Chondrocyte (in vitro differentiated cells): Measurements from ENCODE around the gene GSTT4. TPM values are rescaled to one million over a fixed set of nuclear protein-coding genes. Genes with fewer than 3 reads are reported as not detected.

Experiments used
- DNase-seq: peaks from one replicate; pipeline ENCODE4 v3.0.0; 2021; ENCODE audit warnings: mixed read lengths, low spot score
- H3K27ac Mint-ChIP-seq: one replicate; pipeline ENCODE4 v1.8.0; 2021; ENCODE audit warnings: mild to moderate bottlenecking, moderate library complexity, mixed read lengths; ENCODE audit not compliant: unreplicated experiment
- H3K27me3 Mint-ChIP-seq: 2 replicates; pipeline ENCODE4 v1.8.0; 2021; ENCODE audit warnings: low read depth, mixed read lengths
- H3K36me3 Mint-ChIP-seq: 2 replicates; pipeline ENCODE4 v1.8.0; 2021; ENCODE audit warnings: low read depth, mixed read lengths
- H3K4me1 Mint-ChIP-seq: 2 replicates; pipeline ENCODE4 v1.8.0; 2021; ENCODE audit warnings: low read depth, mild to moderate bottlenecking, mixed read lengths
- H3K4me3 Mint-ChIP-seq: one replicate; pipeline ENCODE4 v1.8.0; 2021; ENCODE audit warnings: mild to moderate bottlenecking, moderate library complexity, mixed read lengths; ENCODE audit not compliant: unreplicated experiment
- H3K9me3 Mint-ChIP-seq: 2 replicates; pipeline ENCODE4 v1.8.0; 2021; ENCODE audit warnings: low read depth, mixed read lengths
- total RNA-seq: library from RNA; stranded (reverse); gene quantifications from 3 replicates; pipeline ENCODE4 v1.2.1, GENCODE V29; 2021
- TF ChIP-seq, protein P1 (sequence below): fragments of 200-600 bp; sonication (generic); IDR thresholded peaks from 2 replicates; pipeline ENCODE4 v1.5.0; 2021; ENCODE audit warnings: antibody characterized with exemption, mild to moderate bottlenecking, moderate library complexity

GSTT4 gene
- total RNA-seq, 1 donor from 2014 or later: not detected

DNA sequence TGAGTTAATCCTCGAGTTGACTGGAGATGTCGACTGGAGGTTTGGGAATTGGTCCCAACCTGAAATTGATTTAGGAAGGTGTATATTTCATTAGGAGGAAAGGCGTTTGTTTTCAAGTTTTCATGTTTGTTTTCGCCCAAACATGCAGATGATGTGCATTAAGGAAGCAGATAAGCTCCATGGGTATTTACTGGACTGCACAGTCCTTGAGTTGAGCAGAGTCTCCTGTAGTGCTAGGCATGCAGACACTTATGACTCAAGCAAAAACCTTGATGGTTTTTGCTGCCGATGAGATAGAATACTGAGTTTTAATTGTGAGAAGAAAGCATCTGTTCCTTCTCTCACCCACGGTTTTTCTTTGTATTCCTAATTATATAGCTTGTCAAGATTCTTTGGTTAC is 33.8 kb upstream of the GSTT4 start:
- DNase-seq: no peak
- Mint-ChIP-seq H3K27ac (no peak overlapping the region), H3K9me3 (no peaks in the 10 kb centered on the region), H3K4me3 (no peak overlapping the region), H3K36me3 (peaks cover 33% of the 10 kb centered on the region), H3K4me1 (peaks cover 13% of the 10 kb centered on the region), H3K27me3 (no peaks in the 10 kb centered on the region)
- TF ChIP-seq, protein P1, sequence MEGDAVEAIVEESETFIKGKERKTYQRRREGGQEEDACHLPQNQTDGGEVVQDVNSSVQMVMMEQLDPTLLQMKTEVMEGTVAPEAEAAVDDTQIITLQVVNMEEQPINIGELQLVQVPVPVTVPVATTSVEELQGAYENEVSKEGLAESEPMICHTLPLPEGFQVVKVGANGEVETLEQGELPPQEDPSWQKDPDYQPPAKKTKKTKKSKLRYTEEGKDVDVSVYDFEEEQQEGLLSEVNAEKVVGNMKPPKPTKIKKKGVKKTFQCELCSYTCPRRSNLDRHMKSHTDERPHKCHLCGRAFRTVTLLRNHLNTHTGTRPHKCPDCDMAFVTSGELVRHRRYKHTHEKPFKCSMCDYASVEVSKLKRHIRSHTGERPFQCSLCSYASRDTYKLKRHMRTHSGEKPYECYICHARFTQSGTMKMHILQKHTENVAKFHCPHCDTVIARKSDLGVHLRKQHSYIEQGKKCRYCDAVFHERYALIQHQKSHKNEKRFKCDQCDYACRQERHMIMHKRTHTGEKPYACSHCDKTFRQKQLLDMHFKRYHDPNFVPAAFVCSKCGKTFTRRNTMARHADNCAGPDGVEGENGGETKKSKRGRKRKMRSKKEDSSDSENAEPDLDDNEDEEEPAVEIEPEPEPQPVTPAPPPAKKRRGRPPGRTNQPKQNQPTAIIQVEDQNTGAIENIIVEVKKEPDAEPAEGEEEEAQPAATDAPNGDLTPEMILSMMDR: no peak

DNA sequence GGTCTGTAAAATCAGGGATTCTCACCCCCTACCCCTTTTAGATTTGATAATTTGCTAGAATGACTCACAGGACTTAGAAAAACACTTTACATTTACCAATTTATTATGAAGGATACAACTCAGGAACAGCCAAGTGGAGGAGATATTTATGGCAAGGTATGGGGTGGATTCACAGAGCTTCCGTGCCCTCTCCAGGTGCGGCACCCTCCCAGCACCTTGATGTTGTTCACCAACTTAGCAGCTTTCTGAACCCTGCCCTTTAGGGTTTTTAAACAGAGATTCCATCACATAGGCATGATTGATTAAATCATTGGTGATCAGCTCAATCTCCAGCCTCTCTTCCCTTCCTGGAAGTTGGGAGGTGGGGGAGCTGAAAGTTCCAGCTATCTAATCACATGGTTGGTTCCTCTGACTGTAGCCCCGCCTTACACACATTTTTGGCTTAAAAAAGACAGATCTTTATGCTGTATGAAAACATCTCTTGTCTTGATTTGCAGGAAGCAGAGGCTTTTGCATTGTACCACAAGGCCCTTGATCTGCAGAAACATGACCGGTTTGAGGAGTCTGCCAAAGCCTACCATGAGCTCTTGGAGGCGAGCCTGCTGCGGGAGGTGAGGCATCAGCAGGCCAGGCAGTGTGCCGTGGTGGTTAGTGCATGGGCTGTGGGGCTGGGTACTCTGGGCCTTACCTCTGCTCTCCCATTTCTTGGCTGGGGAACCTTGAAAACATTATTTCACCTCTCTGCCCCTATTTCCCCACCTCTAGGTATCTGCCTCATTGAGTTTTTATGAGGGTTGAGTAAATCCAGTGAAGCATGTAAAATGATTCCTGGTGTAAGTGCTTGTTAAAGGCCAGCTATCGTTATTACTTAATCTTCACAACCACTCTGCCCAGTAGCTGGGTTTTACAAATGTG is 32.9 kb upstream of the GSTT4 start:
- peaks cover 7% of the 10 kb centered on the region for H3K4me1 Mint-ChIP-seq
- DNase-seq: no peak
- TF ChIP-seq, protein P1: no peak
- peaks cover 33% of the 10 kb centered on the region for H3K36me3 Mint-ChIP-seq
- H3K9me3 Mint-ChIP-seq: no peaks in the 10 kb centered on the region
- no peak overlapping the region for H3K27ac Mint-ChIP-seq
- H3K4me3 Mint-ChIP-seq: no peak overlapping the region
- no peaks in the 10 kb centered on the region for H3K27me3 Mint-ChIP-seq

DNA sequence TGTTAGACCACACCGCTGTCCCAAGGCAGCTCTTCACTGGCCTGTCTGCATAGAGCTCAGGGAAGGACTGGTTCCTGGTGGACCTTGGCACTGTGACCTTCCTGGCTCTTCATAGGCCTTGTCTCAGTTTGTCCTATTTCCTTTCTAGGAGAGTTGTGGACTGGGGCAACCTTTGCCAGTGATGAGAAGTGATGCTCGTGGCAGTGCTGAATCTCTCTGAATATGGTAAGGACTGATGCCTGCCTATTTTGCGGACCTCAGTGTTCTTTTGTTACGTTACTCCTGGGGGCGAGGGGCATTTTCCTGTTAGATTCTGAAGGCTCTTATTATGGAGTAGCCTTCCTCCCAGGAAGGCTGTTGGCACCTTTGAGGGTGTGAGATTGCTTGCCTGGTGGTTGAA is 30.0 kb upstream of the GSTT4 start:
- DNase-seq: no peak
- Mint-ChIP-seq H3K9me3 (no peaks in the 10 kb centered on the region), H3K27me3 (no peaks in the 10 kb centered on the region), H3K27ac (no peak overlapping the region), H3K4me1 (no peaks in the 10 kb centered on the region), H3K36me3 (peaks cover 24% of the 10 kb centered on the region), H3K4me3 (no peak overlapping the region)
- TF ChIP-seq, protein P1: no peak

DNA sequence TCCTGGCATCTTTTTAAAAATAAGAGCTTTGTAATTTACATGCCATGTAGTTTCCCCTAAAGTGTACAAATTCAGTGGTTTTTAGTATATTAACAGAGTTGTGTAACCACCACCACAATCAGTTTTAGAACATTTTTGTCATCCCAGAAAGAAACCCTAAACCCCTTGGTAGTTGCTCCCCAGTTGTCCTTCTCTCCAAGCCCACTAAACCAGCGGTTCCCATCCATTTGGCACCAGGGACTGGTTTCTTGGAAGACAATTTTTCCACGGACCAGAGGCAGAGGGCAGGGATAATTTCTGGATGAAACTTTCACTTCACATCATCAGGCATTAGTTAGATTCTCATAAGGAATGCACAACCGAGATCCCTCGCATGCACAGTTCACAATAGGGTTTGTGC is 28.5 kb upstream of the GSTT4 start:
- Mint-ChIP-seq H3K4me3 (no peak overlapping the region), H3K9me3 (no peaks in the 10 kb centered on the region), H3K36me3 (peaks cover 16% of the 10 kb centered on the region), H3K27ac (no peak overlapping the region), H3K4me1 (no peaks in the 10 kb centered on the region), H3K27me3 (no peaks in the 10 kb centered on the region)
- TF ChIP-seq, protein P1: no peak
- no peak for DNase-seq

DNA sequence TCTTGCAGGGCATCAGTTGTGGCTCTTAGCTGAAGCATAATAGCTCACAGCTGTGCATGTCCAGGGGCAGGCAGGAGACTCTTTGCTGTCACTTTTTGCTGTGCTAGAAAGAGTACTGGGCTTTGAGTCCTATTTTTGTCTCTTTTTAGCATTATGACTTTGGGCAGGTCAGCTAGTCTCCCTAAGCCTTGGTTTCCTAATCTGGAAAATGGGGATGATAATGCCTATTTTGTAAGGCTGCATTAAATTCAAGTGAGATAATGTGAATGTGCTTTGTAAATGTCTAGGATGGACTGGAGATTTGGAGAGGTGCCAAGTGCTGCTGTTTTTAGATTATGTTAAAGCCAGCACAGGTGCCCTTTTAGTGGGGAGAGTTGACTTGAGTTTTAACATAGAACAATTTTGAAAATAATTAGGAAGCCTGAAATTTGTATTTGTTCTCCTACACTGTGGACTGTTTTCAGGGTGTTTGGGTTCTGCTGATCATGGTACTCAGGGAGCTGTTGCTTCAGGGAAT is 25.0 kb upstream of the GSTT4 start:
- Mint-ChIP-seq H3K9me3 (no peaks in the 10 kb centered on the region), H3K4me3 (no peak overlapping the region), H3K4me1 (peaks cover 1% of the 10 kb centered on the region), H3K36me3 (peaks cover 2% of the 10 kb centered on the region), H3K27me3 (no peaks in the 10 kb centered on the region), H3K27ac (no peak overlapping the region)
- TF ChIP-seq, protein P1: no peak
- no peak for DNase-seq
